ENCODE results near the gene FNDC3B.

The FNDC3B gene

GRCh38 chr3:172323894-172324610 is 284.7 kb downstream of the FNDC3B start:
- DNase-seq, result no peak

DNA sequence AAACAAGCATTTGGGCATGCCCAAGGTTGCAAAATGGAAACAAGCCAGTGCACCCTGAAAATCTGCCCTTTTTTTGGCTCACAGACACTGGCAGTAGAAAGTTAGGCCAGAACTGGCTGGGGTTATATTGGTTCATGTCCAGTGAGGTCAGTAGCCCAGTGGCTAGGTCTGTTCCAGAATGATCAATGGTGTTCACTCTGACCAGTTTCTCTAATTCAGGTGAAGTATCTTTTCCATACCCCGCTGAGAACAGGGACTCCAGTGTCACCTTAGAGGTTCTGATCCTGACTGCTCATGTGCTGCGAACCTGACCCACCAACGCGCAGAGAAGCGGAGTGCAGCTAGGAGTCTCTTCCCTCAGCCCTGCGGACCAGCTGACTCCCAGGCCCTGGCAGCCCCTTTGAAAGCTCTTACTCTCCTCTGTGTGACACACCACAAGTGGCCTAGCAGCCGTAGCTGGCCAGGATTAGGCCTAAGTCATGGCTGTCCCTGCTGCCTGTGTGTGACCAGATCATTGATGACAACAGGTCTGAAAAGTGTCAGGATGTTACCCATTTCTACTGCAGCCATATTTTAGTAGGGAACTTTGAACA is 285.3 kb downstream of the FNDC3B start:
- no peak for DNase-seq

DNA sequence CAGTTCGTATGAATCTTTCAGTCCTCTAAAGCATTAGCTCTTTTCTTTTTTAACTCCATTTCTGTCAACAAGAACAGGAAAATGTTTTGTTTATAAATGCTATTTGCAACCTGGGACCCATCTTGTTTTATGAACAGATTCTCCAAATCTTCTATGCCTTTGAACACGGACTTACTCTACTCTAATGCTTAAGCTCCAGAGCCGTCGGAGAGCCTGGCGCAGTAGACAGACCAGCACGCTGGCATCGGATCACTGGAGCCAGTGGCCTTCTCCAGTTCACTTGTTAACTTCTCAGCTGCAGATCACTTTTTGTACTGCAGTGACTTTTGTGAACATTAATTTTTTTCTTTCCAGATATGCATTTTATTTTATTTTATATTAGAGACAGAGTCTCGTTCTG is 286.1 kb downstream of the FNDC3B start:
- no peak for DNase-seq

DNA sequence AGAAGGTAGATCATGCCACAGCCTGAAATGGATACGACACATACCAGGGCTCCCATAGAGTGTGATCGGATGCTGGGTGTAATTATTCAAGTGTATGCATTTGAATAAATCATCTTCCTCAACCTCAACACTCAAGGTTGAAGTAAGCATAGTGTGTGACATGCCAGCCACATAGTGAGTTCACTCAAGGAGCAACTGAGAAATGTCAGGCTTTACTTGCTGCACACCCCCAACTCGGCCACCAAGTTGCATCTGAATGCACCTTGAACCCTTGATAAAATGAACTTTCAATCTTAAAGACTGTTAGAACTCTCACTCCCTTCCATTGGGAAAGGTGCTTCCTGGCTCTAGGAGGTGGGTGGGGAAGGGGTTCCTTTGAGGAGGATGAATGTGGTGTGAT is 287.6 kb downstream of the FNDC3B start:
- DNase-seq, result no peak

DNA sequence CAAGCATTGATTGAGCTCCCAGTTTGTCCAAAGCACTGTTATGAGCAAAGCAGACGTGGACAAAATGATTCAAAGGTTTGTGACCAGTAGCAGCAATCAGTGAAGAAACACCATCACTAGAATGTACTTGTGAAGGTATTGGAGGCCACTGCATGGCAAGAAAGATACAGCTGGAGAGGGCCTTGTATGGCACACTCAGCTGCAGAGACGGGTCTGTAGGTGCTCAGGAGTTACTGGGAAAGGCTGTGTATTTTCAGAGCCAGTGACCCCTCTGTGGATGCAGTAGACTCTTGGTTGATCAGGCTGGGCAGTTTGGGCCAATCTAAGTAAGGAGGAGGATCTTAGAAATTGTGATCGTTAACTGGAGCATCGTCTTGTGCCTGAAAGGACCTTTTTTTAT is 288.9 kb downstream of the FNDC3B start:
- no peak for DNase-seq

- DNase-seq, result no peak
Measured at GRCh38 chr3:172329070-172329469, 289.7 kb downstream of the FNDC3B start.

- no peak for DNase-seq
Measured at GRCh38 chr3:172330413-172330812, 291.0 kb downstream of the FNDC3B start.

DNA sequence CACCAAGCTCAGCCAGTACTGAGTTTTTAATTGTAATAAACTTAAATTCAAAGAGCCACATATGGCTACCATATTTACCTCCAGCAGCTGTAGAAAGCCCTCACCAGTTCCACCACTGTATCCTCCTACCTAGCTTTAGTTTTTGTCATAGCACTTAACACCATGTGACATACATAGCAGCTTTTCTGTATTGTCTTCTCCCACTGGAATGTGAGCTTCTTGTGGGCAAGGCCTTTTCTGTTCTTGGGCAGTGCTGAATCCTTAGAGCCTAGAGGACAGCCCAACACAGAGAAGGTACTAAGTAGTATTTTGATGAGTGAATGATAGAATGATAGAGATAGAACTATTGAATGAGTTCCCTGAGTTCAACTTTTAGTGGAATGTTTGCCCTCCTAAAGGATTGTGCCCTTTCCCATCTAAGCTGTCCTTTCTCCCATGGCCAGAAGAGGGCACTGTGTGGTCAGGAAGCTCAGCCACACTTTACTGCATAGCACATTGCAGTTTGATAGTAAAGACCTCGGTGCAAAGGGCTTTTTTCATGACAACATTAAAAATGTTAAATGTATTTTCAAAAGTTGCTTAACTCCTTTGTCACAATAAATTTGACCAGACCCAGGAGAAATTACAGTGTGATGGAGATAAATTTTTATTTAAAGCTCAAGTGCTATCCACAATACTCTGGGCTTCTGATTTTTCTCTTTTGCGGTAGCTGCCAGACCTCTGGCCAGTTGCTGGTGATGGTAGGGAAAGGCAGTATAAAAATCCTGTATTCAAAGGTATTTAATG is 293.1 kb downstream of the FNDC3B start:
- no peak for DNase-seq

GRCh38 chr3:172333042-172333377 is 293.6 kb downstream of the FNDC3B start:
- no peak for DNase-seq

- no peak for DNase-seq
Measured at GRCh38 chr3:172333692-172334457, 294.5 kb downstream of the FNDC3B start.

DNA sequence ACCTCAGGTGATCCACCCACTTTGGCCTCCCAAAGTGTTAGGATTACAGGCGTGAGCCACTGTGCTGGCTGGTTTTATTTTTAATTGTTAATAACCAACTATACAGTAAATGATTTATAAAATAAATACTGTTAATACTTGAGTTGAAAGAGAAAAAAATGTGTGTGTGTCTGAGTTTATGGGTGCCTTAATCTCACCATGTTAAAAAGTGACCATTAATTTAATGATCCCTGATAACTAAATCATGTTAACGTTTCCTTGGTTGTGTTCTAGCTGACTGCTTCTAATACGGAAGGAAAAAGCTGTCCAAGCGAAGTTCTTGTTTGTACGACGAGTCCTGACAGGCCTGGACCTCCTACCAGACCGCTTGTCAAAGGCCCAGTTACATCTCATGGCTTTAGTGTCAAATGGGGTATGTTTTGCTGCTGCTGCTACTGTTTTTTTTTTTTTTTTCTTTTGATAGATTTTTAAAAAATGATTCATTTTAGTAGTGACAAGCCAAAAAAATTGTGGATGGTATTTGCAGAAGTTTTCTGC is 295.4 kb downstream of the FNDC3B start:
- DNase-seq, result no peak

GRCh38 chr3:172339892-172340291 is 300.5 kb downstream of the FNDC3B start:
- no peak for DNase-seq

DNA sequence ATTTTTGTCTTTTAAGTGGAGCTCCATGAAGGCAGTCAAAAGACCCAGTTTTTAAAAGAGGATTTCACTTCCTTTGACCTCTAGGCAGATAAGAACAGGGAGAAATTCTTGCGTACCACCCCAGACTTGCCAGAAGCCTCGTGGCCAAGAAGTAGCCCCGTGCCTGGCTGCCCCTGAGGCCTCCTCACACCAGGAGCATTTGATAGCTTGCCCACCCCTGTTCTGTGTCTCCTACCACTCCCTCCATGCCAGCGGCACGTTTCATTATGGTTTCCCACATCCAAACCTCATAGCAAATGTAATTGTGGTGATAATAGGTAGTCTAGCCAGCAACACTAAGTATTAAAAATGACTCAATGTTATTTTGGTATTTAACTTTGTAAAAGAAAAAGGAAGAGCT is 301.2 kb downstream of the FNDC3B start:
- DNase-seq, result peak; percentile 51

GRCh38 chr3:172341482-172342059 is 302.2 kb downstream of the FNDC3B start:
- no peak for DNase-seq

DNA sequence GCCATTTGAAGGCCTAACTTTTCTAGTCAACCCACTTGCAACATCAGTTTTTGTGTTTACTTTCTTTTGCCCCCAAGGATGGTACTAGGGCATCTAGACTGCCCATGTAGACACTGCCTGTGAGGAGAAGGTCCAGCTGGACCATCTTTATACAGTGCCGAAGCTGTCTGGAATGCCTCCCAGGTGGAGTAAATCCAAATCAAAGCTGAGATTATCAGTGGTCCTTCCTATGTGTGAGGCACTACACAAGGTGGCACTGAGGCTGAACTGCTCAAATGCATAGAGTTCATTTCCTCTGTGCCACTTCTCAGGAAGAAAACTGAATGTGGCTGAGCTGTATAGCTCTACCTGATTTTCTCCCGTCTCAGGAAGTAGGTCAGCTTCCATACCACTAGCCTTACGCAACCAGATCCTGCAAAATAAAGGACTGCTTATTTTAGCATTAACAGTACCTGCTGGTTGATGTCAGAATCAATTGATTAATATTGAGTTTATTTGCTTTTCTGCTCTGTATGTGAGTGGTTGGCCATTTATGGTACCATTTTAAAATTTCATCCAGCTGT is 302.8 kb downstream of the FNDC3B start:
- no peak for DNase-seq

- DNase-seq, result no peak
Measured at GRCh38 chr3:172343117-172343516, 303.7 kb downstream of the FNDC3B start.

- no peak for DNase-seq
Measured at GRCh38 chr3:172343979-172344378, 304.6 kb downstream of the FNDC3B start.

GRCh38 chr3:172346161-172346560 is 306.8 kb downstream of the FNDC3B start:
- DNase-seq, result no peak

DNA sequence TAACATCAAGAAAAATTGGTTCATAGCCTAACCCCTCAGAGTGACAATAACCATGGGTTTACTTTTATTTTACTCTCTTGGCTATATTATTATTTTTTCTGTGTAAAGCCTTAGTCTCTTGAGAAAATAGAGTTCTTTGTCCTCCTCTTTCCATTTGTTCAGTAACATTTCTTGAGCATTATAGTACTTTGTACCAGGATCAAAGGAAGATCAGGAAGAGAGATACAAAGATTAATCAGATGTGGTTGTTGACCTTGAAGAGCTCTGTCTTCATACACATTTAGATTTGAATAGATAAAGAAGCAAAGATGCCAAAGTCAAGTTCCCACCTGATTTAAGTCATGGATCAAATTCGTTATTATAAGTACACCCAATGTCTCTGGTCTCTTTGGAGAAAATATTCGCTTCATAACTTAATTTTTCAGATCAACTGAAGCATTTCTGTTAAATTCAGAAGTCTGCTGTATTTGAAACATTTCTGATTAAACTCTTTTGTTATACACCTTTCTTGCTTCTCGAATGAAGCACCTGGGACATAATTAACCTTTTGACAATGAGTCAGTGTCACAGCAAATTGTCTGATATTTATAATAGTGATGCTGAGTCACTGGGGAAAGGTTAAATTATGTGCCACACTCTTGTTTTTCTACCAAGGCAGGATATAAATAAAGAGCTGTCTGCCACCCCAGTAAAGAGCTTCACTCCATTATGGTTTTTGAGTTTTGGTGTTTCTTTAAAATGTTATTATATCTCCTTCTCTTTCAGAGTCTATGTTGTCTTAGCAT is 308.7 kb downstream of the FNDC3B start:
- no peak for DNase-seq

- no peak for DNase-seq
Measured at GRCh38 chr3:172351895-172352466, 312.6 kb downstream of the FNDC3B start.

DNA sequence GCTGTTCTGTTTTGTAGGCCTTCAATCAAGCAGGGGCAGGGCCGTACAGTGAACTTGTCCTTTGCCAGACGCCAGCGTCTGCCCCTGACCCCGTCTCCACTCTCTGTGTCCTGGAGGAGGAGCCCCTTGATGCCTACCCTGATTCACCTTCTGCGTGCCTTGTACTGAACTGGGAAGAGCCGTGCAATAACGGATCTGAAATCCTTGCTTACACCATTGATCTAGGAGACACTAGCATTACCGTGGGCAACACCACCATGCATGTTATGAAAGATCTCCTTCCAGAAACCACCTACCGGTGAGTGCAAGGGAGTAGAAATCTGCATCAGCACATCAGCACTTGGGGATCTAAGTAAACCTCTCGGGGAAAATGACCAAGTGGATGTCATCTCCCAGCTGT is 313.4 kb downstream of the FNDC3B start:
- DNase-seq, result no peak
